Tongue (tissue), 2 donors: ENCODE results near the gene MSH3. TPM values are rescaled to one million over a fixed set of nuclear protein-coding genes. Genes with fewer than 3 reads are reported as not detected.
"Not testable (repeated sequence)": the region's sequence is repeated elsewhere in the genome, so short reads cannot be mapped to it uniquely, and the experiment has no call there.

Source experiments
- DNase-seq: peaks from one replicate; pipeline ENCODE4 v3.0.0-alpha.2; 2015
- total RNA-seq: library from RNA; depleted of rRNA; stranded (reverse); fragments of >200 nt; gene quantifications from one replicate; pipeline ENCODE4 v1.2.3, GENCODE V29; 2014

The MSH3 gene
- total RNA-seq, 1 donor from 2014 or later, result 22.2 TPM

DNA sequence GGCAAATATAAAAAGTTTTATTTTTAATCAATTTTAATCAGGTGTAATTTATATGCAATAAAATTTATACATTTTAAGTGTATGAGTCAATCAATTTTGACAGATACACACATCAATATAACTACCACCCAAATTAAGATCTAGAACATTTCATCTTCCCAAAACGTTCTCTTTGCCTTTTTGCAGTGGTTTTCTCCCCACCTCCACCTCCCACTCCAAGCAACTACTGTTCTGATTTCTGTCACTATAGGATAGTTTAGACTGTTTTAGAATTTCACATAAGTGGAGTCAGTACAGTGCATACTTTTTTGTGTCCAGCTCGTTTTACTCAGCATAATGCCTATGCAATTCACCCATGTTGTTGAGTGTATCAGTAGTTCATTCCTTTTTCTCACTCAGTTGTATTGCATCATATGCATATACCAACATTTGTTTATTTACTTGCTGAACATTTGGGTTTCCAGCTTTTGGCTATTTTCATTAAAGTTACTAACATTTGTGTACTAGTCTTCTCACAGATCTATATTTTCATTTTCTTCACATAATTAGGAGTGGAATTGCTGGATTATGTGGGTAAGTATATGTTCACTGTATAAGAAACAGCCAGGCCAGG lies 52.5 kb downstream of the MSH3 start:
- no peak for DNase-seq

DNA sequence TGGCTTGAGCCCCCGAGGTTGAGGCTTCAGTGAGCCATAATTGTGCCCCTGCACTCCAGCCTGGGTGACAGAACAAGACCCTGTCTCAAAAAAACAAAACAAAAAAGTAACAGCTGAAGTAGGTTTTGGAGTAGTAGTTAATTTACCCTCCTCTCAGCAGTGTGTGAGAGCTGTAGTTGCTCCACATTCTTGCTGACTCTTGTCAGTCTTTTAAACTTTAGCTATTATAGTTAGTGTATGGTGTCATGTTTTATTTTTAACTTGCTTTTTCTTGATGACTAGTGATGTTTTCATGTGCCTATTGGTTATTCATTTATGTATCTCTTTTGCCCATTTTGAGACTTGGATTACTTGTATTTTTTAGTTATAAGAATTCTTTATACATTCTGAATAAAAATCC lies 53.2 kb downstream of the MSH3 start:
- DNase-seq, result no peak

DNA sequence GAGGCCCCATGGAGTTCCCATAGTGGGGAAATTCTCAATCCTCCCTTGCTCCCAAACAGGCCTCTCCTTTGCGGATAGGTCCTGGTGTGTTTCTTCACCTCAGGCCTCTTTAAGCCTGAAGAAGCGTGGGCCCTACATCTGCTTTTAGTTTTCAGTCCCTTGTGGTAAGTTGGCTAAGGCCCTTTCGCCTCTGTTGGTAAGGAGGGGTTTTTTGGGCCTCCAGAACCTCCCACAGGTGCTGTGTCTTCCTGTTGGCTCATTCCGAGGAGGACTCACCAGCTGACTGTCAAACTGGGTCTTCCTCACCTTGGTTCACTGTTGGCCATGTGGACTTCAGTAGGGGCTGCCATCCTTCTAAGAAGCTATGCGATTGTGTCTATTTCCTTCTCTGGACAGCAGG lies 56.8 kb downstream of the MSH3 start:
- DNase-seq, result no peak

DNA sequence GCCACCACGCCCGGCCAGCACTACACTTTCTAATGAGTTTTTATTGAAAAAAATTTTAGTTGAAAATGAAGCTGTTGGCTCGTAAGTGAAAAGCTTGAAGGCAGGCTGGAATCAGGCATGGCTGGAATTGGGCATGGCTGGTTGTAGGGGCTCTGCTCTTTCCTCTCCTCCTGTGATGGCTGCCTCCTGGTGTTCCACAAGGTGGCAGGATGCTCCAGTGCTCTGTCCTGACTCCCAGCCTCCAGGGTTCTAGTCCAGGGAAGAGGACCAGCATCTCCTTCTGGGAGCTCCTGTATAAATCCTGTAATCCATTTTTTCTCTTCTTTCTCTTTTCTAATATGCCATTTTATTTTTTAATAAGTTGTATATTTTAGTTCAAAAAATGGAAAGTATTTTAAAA lies 57.5 kb downstream of the MSH3 start:
- DNase-seq, result peak; percentile 12

DNA sequence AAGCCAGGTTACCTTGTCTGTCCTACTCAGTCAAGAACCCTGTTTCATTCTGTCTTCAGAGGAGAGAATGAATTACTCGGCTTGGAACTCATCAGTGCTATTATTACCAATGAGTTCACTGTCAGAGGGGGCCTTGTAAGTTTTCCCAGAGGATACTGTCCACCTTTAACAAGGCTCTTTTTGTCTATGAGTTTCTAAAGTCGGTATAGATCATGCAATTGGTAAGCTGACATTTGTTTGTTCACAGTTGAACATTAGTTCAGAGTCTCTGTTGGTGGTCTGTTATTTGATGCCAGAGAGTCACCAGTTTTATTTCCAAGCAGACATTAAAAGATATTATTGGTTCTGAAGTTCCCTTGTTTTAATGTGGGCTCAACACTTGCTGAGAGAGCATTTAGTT lies 58.5 kb downstream of the MSH3 start:
- DNase-seq, result no peak

- DNase-seq, result no peak
Observed at GRCh38 chr5:80713631-80714030, 59.2 kb downstream of the MSH3 start.

DNA sequence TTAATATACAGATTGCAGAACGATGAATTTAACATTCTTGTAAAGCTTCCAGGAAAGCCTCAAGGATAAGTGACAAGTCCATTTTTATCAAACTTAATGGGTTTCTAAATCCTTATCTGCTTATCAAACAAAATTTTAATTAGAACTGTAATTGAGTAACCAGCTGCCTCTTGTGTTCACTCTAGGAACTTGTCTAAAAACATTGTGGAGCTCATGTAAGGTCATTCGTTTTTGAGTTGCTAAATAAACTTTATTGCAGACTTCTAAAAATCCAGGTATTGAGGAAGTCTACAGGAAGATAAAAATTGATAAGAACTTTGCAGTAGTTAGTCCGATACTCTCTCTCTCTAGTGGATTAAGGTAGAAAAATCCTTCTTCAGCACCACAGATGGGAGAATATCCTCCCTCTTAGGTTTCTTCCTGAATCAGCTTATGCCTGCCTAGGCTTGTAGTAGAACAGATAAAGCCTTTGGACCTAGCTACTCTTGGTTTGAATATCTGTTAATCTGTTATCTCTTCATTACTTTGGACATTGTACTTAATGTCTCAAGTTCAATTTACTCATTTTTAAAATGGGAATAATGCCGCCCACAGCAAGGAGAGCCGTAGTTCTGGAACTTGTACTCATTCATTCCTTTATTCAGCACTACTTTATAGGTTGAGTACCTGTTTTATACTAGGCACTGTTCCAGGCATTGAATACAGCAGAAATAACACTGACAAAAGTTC lies 60.3 kb downstream of the MSH3 start:
- no peak for DNase-seq

DNA sequence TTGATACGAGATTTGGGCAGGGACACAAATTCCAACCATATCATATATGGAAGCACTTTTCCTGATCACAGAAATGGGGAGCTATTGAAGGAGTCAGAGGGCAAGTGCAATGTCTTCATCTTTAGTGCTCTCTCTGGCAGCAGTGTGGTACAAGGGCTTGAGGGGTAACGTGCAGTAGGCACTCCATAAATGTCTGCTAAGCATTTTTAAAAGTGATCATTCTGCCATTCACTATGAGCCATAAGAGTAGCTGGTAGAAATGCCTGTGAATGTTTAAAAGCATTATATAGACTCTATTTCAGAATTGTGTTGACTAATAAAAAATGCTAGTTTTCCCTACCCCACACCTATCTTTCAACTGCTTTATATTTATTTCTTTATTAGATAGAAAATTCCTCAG lies 61.4 kb downstream of the MSH3 start:
- no peak for DNase-seq

DNA sequence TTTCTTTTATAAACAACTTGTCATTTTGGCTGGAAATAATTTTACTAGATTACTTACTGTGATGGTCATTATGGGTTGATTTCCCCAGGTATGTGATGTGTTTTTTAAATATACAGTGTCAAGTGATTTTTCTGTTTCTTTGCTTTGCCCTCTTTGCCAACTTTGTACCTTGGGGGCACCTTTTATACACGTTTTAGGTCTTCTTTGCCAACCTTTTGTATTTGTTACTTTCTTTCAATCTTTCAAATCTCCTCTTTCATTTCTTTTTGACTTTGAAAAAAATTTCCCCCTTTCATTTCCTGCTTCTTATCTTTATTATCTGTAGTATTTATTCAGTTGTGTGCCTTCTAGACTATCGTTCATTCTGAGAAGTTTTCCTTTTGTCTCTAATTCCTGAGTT lies 65.7 kb downstream of the MSH3 start:
- DNase-seq, result no peak

DNA sequence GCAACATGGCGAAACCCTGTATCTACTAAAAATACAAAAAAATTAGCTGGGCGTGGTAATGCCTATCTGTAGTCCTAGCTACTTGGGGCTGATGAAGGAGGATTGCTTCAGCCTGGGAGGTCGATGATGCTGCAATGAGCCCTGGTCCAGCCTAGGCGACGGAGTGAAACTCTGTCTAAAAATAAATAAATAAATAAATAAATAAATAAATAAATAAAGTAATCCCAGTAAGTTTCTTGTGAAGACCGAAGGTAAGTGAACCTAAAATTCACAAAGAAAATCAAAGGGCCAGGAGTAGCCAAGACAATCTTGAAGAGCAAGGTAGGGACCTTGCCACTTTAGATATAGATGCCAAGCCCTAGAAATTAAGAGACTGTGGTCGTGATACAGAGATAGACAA lies 68.5 kb downstream of the MSH3 start:
- no peak for DNase-seq

DNA sequence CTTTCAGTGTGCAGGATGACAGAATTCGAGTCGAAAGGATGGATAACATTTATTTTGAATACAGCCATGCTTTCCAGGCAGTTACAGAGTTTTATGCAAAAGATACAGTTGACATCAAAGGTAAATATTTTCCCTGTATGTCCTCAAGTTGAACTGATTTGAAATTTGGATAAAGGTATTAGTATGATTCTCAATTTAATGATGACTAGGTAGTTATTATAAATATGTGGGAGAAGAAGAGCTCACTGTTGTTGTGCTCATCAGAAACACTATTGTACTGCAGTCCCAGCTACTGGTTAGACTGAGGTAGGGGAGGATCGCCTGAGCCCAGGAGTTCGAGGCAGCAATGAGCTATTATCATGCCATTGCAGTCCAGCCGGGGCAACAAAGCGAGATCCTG lies 71.0 kb downstream of the MSH3 start:
- DNase-seq, result no peak

GRCh38 chr5:80736730-80737129 lies 82.3 kb downstream of the MSH3 start:
- no peak for DNase-seq

DNA sequence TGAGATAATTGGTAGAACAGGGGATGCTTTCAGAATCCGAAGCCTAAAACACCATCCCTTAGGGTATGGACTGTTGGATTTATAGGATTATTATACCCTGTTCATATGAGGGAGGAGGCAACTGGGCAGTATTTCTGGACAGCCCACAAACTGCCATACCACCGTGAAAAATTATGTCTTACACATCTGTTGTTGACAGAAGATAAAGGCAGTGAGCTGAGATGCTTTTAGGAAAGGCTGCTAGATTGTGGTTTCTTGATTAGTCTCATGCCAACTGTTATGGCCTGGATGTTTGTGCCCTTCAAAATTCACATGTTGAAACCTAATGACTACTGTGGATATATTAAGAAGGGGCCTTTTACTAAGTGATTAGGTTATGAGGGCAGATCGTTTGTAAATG lies 84.0 kb downstream of the MSH3 start:
- no peak for DNase-seq

- no peak for DNase-seq
Observed at GRCh38 chr5:80739057-80739456, 84.6 kb downstream of the MSH3 start.

DNA sequence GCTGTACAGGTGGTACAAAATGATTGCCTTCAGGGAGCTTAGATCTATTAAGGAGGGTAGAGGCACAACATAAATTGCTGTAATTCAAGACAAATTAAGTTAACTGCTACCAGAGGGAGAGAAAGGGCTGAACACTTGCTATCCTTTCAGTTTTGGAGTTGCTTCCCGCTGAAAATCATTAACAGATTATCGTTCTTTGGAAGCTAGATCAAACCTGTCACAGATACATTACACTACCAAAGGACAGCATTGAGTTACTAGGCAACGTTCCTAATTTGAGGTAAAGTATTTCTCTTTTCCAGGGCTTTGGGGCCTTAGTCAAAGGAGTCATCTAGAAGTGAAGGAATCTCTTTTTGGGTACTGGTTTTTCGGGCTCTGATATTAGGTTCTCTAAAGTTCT lies 85.0 kb downstream of the MSH3 start:
- no peak for DNase-seq

DNA sequence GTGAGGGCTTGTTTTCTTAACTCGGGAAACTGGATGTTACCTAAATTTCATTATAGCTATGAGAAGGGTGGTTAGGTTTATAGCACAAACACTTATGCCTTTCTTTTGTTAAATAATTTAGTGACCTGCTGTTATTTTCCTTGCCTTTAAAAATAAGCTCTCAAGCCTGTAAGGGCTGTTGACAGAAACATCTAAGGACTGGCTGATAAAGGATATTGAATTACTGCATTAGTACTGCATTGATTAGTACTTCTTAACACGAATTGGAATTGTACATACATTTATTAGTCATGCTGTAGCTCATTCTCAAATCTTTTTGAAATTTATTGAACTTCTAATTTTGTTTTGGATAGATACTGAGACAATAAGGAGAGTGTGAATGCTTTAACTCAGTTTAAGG lies 85.4 kb downstream of the MSH3 start:
- no peak for DNase-seq

- DNase-seq, result not testable (repeated sequence)
Observed at GRCh38 chr5:80740488-80740887, 86.0 kb downstream of the MSH3 start.

- no peak for DNase-seq
Observed at GRCh38 chr5:80740999-80741398, 86.5 kb downstream of the MSH3 start.

- no peak for DNase-seq
Observed at GRCh38 chr5:80744149-80744548, 89.7 kb downstream of the MSH3 start.

GRCh38 chr5:80745490-80745889 lies 91.0 kb downstream of the MSH3 start:
- DNase-seq, result no peak

- peak; percentile 9 for DNase-seq
Observed at GRCh38 chr5:80747922-80748321, 93.5 kb downstream of the MSH3 start.

GRCh38 chr5:80752427-80752826 lies 98.0 kb downstream of the MSH3 start:
- DNase-seq, result no peak

DNA sequence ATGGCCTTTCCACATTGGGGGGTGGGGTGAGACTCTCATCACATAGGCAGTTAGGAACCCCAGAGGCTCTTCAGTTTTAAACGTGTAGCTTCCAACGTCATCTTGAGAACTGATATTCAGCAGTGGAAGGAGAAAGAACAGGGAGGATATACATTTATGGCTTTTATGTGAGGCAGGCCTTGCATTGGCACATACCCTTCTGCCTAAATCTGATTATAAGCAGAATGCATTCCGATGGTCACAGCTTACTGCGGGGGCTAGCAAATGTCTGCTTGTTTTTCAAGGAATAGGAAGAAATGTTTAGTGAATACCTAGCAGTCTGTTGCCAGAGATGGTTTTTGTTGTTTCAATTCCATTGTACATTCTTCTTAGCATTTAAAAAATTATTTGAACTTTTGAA lies 99.3 kb downstream of the MSH3 start:
- no peak for DNase-seq

- peak; percentile 68 for DNase-seq
Observed at GRCh38 chr5:80754900-80755299, 100.4 kb downstream of the MSH3 start.
